Vagina (tissue), 2 donors: ENCODE measurements around the gene STK38L.

Experiments used
- CTCF ChIP-seq, 3 experiments: fragments of 450-650 bp in 2 of 3; fragments of 200-600 bp in 1 of 3; sonication (generic) in 1 of 3; IDR thresholded peaks; one replicate each; pipeline ENCODE4 v1.5.1; 2017 to 2019; ENCODE audit warnings: antibody characterized with exemption in 3 of 3, mild to moderate bottlenecking in 2 of 3, moderate library complexity in 2 of 3
- POLR2A ChIP-seq, 2 donors: fragments of 450-650 bp; IDR thresholded peaks; one replicate each; pipeline ENCODE4 v1.6.1; 2017; ENCODE audit warnings: antibody characterized with exemption in 2 of 2, mild to moderate bottlenecking in 2 of 2, moderate library complexity in 2 of 2

GRCh38 chr12:27243006-27243405, 1.1 kb upstream of the STK38L start:
- TF ChIP-seq POLR2A (IDR thresholded peaks at IDR 0.05) (no peak), CTCF (IDR thresholded peaks at IDR 0.05) (no peak)
